Renal pelvis (tissue), 4 donors: Measurements from ENCODE around the gene GRAMD1A. TPM values are rescaled to one million over a fixed set of nuclear protein-coding genes. Genes with fewer than 3 reads are reported as not detected.
"Not testable (repeated sequence)": the region's sequence is repeated elsewhere in the genome, so short reads cannot be mapped to it uniquely, and the experiment has no call there.

ENCODE experiments used
- DNase-seq: peaks from one replicate; pipeline ENCODE4 v3.0.0-alpha.2; 2013
- polyA plus RNA-seq, 3 donors: library from polyadenylated mRNA; unstranded; fragments of 120-200 nt; gene quantifications; one replicate each; pipeline ENCODE4 v1.2.1, GENCODE V29; 2013; ENCODE audit not compliant: insufficient read length in 3 of 3

GRAMD1A gene
- polyA plus RNA-seq, 3 donors, result 54.9 to 72.8 (median 65.6) TPM

- DNase-seq, result no peak
Measured at GRCh38 chr19:35000338-35000646, 169 bp downstream of the GRAMD1A start.

GRCh38 chr19:35000647-35001501, 751 bp downstream of the GRAMD1A start:
- peak; percentile 57 for DNase-seq

- no peak for DNase-seq
Measured at GRCh38 chr19:35002037-35002535, 2.0 kb downstream of the GRAMD1A start.

- no peak for DNase-seq
Measured at GRCh38 chr19:35004517-35005255, 4.6 kb downstream of the GRAMD1A start.

GRCh38 chr19:35005256-35005977, 5.3 kb downstream of the GRAMD1A start:
- no peak for DNase-seq

- not testable (repeated sequence) for DNase-seq
Measured at GRCh38 chr19:35006007-35006341, 5.9 kb downstream of the GRAMD1A start.

DNA sequence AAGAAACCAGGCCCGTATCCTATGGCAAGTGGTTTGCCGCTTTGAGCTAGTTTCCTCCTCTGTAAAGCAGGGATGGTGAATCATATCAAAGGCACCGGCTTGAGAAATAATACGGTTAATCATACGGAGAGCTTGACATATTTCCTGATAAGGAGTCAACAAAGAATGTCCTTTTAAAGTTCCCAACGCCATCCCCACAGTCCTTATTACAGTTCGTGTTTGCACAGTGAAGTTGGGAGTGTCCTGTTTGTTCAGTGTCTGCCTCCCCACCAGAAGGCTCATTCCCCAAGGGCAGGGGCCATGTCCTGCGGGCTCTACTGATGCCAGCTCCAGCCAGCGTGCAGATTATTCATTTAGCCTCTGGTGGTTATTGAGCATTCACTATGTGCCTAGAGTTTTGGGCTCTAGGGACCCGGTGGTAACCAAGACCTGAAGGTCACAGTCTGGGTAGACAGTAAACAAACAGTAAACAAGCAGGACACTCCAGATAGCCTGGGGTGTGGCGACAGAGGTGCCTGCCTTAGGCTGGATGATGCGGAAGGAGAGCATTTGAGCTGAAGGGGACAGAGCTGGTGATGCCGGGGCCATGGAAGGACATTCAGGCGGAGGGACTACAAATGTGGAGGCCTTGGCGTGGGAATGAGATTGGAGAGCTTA, 6.3 kb downstream of the GRAMD1A start:
- no peak for DNase-seq

GRCh38 chr19:35006999-35007365, 6.9 kb downstream of the GRAMD1A start:
- DNase-seq, result no peak

GRCh38 chr19:35007427-35007826, 7.3 kb downstream of the GRAMD1A start:
- DNase-seq, result not testable (repeated sequence)

- no peak for DNase-seq
Measured at GRCh38 chr19:35008891-35009341, 8.8 kb downstream of the GRAMD1A start.

GRCh38 chr19:35009424-35010415, 9.6 kb downstream of the GRAMD1A start:
- no peak for DNase-seq

- no peak for DNase-seq
Measured at GRCh38 chr19:35011091-35011689, 11.1 kb downstream of the GRAMD1A start.

- DNase-seq, result no peak
Measured at GRCh38 chr19:35011737-35012682, 11.9 kb downstream of the GRAMD1A start.

GRCh38 chr19:35013041-35013819, 13.1 kb downstream of the GRAMD1A start:
- peak; percentile 52 for DNase-seq

- DNase-seq, result no peak
Measured at GRCh38 chr19:35013820-35014754, 14.0 kb downstream of the GRAMD1A start.

GRCh38 chr19:35014774-35015173, 14.7 kb downstream of the GRAMD1A start:
- not testable (repeated sequence) for DNase-seq
